GM12873 (cell line): ENCODE data around the gene CEP164.

Source experiments
- CTCF ChIP-seq: IDR thresholded peaks from 2 replicates; pipeline ENCODE4 v1.5.1; 2012; ENCODE audit warnings: low read depth, mild to moderate bottlenecking, moderate library complexity, low read length, control low read depth; ENCODE audit not compliant: insufficient read depth; ENCODE audit errors: missing control alignments

CEP164 gene

GRCh38 chr11:117413616-117414015, 86.0 kb downstream of the CEP164 start:
- TF ChIP-seq CTCF: no peak

GRCh38 chr11:117414724-117415123, 87.1 kb downstream of the CEP164 start:
- no peak for TF ChIP-seq CTCF

- no peak for TF ChIP-seq CTCF
These were observed 87.8 kb downstream of the CEP164 start for GRCh38 chr11:117415358-117415896.

GRCh38 chr11:117417342-117417741, 89.7 kb downstream of the CEP164 start:
- TF ChIP-seq CTCF: no peak

DNA sequence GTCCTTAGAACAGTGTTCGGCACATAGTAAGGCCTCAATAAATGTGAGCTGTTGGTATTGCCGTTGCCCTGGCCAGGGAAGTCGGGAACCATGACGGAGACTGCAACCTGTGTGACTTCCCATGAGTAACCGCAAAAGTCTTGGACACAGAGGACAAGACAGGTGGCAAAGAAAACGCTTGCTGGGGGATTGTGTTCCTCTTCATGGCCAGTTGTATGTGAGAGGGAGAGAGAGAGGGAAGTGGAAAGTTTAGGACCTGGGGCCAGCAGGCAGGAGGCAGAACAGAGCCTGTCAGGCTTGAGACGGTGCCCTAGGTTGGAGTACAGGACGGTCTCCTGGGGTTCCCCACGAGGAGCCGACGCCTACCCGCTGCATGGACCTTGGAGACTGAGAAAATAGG, 90.2 kb downstream of the CEP164 start:
- no peak for TF ChIP-seq CTCF

DNA sequence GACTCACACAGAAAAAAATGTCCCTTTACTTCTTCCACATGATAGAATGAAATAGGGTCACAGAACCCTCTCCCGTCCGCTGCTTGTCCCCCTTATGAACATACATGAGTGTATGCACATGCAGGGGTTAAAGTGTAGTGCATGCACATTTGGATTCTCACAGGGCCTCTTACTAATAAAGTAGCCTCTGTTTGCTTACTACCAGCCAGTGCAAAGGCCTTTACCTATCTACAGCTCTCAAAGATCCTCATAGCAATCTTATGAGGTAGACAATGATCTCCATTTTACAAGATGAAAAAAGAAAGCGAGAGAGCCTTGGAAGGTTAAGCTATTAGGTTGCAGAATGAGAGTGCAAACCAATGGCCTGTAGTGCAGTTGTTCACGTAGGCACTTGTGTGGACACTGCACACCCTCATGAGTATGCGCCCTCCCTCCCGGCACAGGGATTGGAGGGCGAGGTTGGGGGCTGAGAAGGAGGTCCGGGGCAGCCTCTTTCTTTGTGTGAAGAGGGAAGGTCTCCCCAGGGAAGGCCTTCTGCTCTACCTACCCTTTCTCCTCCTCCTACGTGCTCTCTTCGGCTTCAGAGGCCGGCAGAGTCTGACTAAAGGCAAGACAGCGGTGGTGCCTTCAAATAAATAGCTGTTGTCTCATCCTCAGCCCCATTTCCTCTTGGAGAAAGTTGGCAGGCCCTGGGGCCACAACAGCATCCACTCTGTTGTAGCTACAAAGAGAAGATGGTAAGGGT, 91.3 kb downstream of the CEP164 start:
- no peak for TF ChIP-seq CTCF

- TF ChIP-seq CTCF: no peak
These were observed 92.0 kb downstream of the CEP164 start for GRCh38 chr11:117419482-117420142.
